ENCODE results near the gene TUBGCP6. TPM values are rescaled to one million over a fixed set of nuclear protein-coding genes. Genes with fewer than 3 reads are reported as not detected.

TUBGCP6 gene
- polyA plus RNA-seq, 3 donors: 3.7 to 72.8 (median 4.3) TPM

- H3K27me3 ChIP-seq (ENCODE audit: control insufficient read depth in 2 of 2, insufficient read depth in 2 of 2, low read length in 2 of 2): peaks cover 0 to under 1% of the 10 kb centered on the region in 2 donors
- DNase-seq: no peak
- no peak overlapping the region for H3K4me3 ChIP-seq (replicated peaks in 1 of 3; ENCODE audit: low read depth in 2 of 3, low read length in 3 of 3)
- H4K20me1 ChIP-seq (ENCODE audit: insufficient read depth, low read length): peaks cover 93% of the 10 kb centered on the region
- no peaks in the 10 kb centered on the region for H3K9me3 ChIP-seq (replicated peaks in 1 of 2; ENCODE audit: control insufficient read depth in 1 of 2, insufficient read depth in 1 of 2, low read length in 2 of 2)
- H3K9me3 Mint-ChIP-seq: peaks cover 0 to 2% (median 0%) of the 10 kb centered on the region in 7 donors
- H3K9ac ChIP-seq (ENCODE audit: insufficient read depth, low read length, poor library complexity, severe bottlenecking): no peak overlapping the region
- H2AFZ ChIP-seq (ENCODE audit: insufficient read depth, low read depth, low read length, poor library complexity, severe bottlenecking): no peak overlapping the region
- no peak overlapping the region for H3K27ac ChIP-seq (ENCODE audit: low read depth in 1 of 2, low read length in 2 of 2)
- intact Hi-C loops (cut with micrococcal nuclease): loop anchor here (2.0 to 5.0 kb wide), 3 partner anchors 49 to 65 kb away; partner anchors contain the start of genes DENND6B (in 2 of the 2) and PPP6R2 (in 1 of the 2)
- TF ChIP-seq, protein P1, sequence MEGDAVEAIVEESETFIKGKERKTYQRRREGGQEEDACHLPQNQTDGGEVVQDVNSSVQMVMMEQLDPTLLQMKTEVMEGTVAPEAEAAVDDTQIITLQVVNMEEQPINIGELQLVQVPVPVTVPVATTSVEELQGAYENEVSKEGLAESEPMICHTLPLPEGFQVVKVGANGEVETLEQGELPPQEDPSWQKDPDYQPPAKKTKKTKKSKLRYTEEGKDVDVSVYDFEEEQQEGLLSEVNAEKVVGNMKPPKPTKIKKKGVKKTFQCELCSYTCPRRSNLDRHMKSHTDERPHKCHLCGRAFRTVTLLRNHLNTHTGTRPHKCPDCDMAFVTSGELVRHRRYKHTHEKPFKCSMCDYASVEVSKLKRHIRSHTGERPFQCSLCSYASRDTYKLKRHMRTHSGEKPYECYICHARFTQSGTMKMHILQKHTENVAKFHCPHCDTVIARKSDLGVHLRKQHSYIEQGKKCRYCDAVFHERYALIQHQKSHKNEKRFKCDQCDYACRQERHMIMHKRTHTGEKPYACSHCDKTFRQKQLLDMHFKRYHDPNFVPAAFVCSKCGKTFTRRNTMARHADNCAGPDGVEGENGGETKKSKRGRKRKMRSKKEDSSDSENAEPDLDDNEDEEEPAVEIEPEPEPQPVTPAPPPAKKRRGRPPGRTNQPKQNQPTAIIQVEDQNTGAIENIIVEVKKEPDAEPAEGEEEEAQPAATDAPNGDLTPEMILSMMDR (IDR thresholded peaks at IDR 0.05): no peak
- H3K4me1 ChIP-seq (ENCODE audit: control insufficient read depth in 1 of 2, insufficient read depth in 2 of 2, low read length in 2 of 2): peaks cover 0 to 2% of the 10 kb centered on the region in 2 donors
- H3K4me3 Mint-ChIP-seq: no peak overlapping the region
- peaks cover 6% of the 10 kb centered on the region for H3K4me1 Mint-ChIP-seq
- peaks cover 81 to 83% of the 10 kb centered on the region in 2 donors for H3K36me3 ChIP-seq (replicated peaks in 1 of 2; ENCODE audit: control insufficient read depth in 1 of 2, insufficient read depth in 2 of 2, low read length in 2 of 2)
- H3K79me2 ChIP-seq (ENCODE audit: insufficient read depth, low read length): peaks cover 3% of the 10 kb centered on the region
- peaks cover under 1 to 7% (median 7%) of the 10 kb centered on the region in 3 donors for H3K27me3 Mint-ChIP-seq (ENCODE audit: low read depth in 3 of 3)
- 89% methylated on average over 20 of the region's 25 CpGs for WGBS (ENCODE audit: insufficient coverage)
- no peak overlapping the region for H3K27ac Mint-ChIP-seq
- H3K4me2 ChIP-seq (replicated peaks; ENCODE audit: extremely low read depth, low read length, poor library complexity, severe bottlenecking): no peak overlapping the region
- peaks cover 60 to 88% of the 10 kb centered on the region in 2 donors for H3K36me3 Mint-ChIP-seq
Observed at GRCh38 chr22:50277761-50278160, 32.9 kb upstream of the TUBGCP6 start.

- TF ChIP-seq, protein P1 (IDR thresholded peaks at IDR 0.05): peak; percentile 88
- Histone ChIP-seq H3K4me3 (replicated peaks in 1 of 3; ENCODE audit: low read depth in 2 of 3, low read length in 3 of 3) (no peak overlapping the region), H3K79me2 (ENCODE audit: insufficient read depth, low read length) (no peaks in the 10 kb centered on the region), H3K36me3 (replicated peaks in 1 of 2; ENCODE audit: control insufficient read depth in 1 of 2, insufficient read depth in 2 of 2, low read length in 2 of 2) (peaks cover 65 to 67% of the 10 kb centered on the region in 2 donors), H3K9me3 (replicated peaks in 1 of 2; ENCODE audit: control insufficient read depth in 1 of 2, insufficient read depth in 1 of 2, low read length in 2 of 2) (no peaks in the 10 kb centered on the region), H3K4me2 (replicated peaks; ENCODE audit: extremely low read depth, low read length, poor library complexity, severe bottlenecking) (no peak overlapping the region), H3K27me3 (ENCODE audit: control insufficient read depth in 2 of 2, insufficient read depth in 2 of 2, low read length in 2 of 2) (peaks cover 3 to 11% of the 10 kb centered on the region in 2 donors), H3K9ac (ENCODE audit: insufficient read depth, low read length, poor library complexity, severe bottlenecking) (no peak overlapping the region), H2AFZ (ENCODE audit: insufficient read depth, low read depth, low read length, poor library complexity, severe bottlenecking) (no peak overlapping the region), H4K20me1 (ENCODE audit: insufficient read depth, low read length) (peaks cover 92% of the 10 kb centered on the region), H3K4me1 (ENCODE audit: control insufficient read depth in 1 of 2, insufficient read depth in 2 of 2, low read length in 2 of 2) (peaks cover 10 to 18% of the 10 kb centered on the region in 2 donors), H3K27ac (ENCODE audit: low read depth in 1 of 2, low read length in 2 of 2) (no peak overlapping the region)
- Mint-ChIP-seq H3K9me3 (peaks cover 0 to 2% (median 0%) of the 10 kb centered on the region in 7 donors), H3K27me3 (ENCODE audit: low read depth in 3 of 3) (peaks cover 6 to 23% (median 16%) of the 10 kb centered on the region in 3 donors), H3K4me1 (peaks cover 15% of the 10 kb centered on the region), H3K27ac (peak overlapping the region in 2 of 7 donors; percentile 50 to 76), H3K36me3 (peaks cover 50 to 77% of the 10 kb centered on the region in 2 donors), H3K4me3 (no peak overlapping the region)
- intact Hi-C loops (cut with micrococcal nuclease): loop anchor here (1.0 to 5.0 kb wide), 4 partner anchors 51 to 66 kb away; partner anchors contain the start of genes DENND6B (in 2 of the 2) and PPP6R2 (in 1 of the 2)
- WGBS (ENCODE audit: insufficient coverage): 76% methylated on average over 20 of the region's 25 CpGs
- DNase-seq: peak; percentile 66 to 86 (median 82)
Observed at GRCh38 chr22:50276143-50276542, 31.3 kb upstream of the TUBGCP6 start.

Data from CD14-positive monocyte (primary cell).